Measurements from ENCODE around the gene TUBA1C.
"Not testable (repeated sequence)": the region's sequence is repeated elsewhere in the genome, so short reads cannot be mapped to it uniquely, and the experiment has no call there.

The TUBA1C gene

DNA sequence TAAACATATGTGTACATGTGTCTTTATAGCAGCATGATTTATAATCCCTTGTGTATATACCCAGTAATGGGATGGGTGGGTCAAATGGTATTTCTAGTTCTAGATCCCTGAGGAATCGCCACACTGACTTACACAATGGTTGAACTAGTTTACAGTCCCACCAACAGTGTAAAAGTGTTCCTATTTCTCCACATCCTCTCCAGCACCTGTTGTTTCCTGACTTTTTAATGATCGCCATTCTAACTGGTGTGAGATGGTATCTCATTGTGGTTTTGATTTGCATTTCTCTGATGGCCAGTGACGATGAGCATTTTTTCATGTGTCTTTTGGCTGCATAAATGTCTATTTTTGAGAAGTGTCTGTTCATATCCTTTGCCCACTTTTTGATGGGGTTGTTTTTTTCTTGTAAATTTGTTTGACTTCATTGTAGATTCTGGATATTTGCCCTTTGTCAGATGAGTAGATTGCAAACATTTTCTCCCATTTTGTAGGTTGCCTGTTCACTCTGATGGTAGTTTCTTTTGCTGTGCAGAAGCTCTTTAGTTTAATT is 45.6 kb downstream of the TUBA1C start:
- not testable (repeated sequence) for H3K9ac ChIP-seq (ENCODE audit: low read length); H3K36me3 ChIP-seq (ENCODE audit: control insufficient read depth, insufficient read depth, low read length); H3K4me1 ChIP-seq (ENCODE audit: control insufficient read depth, insufficient read depth, low read length); H3K9me3 ChIP-seq (ENCODE audit: control insufficient read depth, low read length); H3K27me3 ChIP-seq (ENCODE audit: control insufficient read depth, insufficient read depth, low read length); H3K4me3 ChIP-seq (ENCODE audit: low read length)

DNA sequence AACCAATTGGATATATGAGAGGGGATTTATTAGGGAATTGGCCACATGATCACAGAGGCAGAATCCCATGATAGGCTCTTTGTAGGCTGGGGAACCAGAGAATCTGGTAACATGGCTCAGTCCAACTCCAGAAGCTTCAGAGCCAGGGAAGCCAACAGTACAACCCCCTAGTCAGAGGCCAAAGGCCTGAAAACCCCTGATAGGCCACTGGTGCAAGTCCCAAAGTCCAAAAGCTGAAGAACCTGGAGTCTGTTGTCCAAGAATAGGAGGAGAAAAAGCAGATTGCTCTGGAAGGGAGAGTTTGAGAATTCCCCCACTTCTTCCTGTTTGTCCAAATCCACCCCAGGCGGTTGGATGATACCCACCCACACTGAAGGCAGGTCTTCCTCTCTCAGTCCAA is 49.9 kb downstream of the TUBA1C start:
- Histone ChIP-seq H3K9me3 (ENCODE audit: control insufficient read depth, low read length) (no peaks in the 10 kb centered on the region), H3K4me3 (ENCODE audit: low read length) (no peak overlapping the region), H3K36me3 (ENCODE audit: control insufficient read depth, insufficient read depth, low read length) (no peaks in the 10 kb centered on the region), H3K27me3 (ENCODE audit: control insufficient read depth, insufficient read depth, low read length) (no peaks in the 10 kb centered on the region), H3K4me1 (ENCODE audit: control insufficient read depth, insufficient read depth, low read length) (no peaks in the 10 kb centered on the region), H3K9ac (ENCODE audit: low read length) (no peak overlapping the region)

DNA sequence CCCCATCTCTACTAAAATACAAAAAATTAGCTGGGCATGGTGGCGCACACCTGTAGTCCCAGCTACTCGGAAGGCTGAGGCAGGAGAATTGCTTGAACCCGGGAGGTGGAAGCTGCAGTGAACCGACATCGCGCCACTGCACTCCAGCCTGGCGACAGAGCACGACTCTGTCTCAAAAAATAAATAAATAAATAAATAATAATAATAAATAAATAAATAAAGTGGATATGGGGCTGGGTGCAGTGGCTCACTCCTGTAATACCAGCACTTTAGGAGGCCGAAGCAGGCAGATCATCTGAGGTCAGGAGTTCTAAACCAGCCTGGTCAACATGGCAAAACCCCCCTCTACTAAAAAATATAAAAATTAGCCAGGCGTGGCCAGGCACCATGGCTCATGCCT is 52.2 kb downstream of the TUBA1C start:
- H3K4me1 ChIP-seq (ENCODE audit: control insufficient read depth, insufficient read depth, low read length) = not testable (repeated sequence)

DNA sequence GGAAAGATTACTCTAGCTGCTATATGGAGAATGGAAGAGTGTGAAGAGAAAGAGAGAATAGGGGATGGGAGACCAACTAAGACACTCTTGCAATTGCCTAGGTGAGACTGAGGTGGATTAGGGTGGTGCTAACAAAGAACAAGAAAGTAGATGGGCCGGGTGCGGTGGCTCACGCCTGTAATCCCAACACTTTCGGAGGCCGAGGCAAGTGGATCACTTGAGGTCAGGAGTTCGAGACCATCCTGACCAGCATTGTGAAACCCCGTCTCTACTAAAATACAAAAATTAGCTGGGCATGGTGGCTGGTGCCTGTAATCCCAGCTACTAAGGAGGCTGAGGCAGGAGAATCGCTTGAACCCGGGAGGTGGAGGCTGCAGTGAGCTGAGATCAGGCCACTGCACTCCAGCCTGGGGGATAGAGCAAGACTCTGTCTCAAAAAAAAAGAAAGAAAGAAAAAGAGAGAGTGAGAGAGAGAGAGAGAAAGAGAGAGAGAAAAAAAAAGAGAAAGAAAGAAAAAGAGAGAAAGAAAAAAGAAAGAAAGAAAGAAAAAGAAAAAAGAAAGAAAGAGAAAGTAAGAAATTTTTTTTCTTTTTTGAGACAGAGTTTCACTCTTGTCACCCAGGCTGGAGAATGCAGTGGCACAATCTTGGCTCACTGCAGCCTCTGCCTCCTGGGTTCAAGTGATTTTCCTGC is 55.7 kb downstream of the TUBA1C start:
- H3K9ac ChIP-seq (ENCODE audit: low read length); H3K36me3 ChIP-seq (ENCODE audit: control insufficient read depth, insufficient read depth, low read length); H3K9me3 ChIP-seq (ENCODE audit: control insufficient read depth, low read length); H3K27me3 ChIP-seq (ENCODE audit: control insufficient read depth, insufficient read depth, low read length); H3K4me3 ChIP-seq (ENCODE audit: low read length); H3K4me1 ChIP-seq (ENCODE audit: control insufficient read depth, insufficient read depth, low read length): not testable (repeated sequence)

More for the DNA sequence above, 52.2 kb downstream of the TUBA1C start:
- H3K27me3 ChIP-seq (ENCODE audit: control insufficient read depth, insufficient read depth, low read length); H3K9me3 ChIP-seq (ENCODE audit: control insufficient read depth, low read length); H3K4me3 ChIP-seq (ENCODE audit: low read length); H3K36me3 ChIP-seq (ENCODE audit: control insufficient read depth, insufficient read depth, low read length); H3K9ac ChIP-seq (ENCODE audit: low read length): not testable (repeated sequence)

DNA sequence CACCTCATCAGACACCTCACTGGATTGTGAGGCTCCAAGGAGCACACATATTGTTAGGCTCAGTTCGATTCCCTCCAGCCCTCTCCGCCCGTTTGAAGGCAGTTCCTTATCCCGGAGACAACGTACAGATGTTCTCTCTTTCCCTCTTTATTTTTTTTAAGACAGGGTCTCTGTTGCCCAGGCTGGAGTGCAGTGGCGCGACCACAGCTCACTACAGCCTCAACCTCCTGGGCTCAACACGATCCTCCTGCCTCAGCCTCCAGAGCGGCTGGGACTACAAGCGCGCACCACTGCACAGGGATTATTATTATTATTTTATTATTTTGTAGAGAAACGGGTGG is 57.5 kb downstream of the TUBA1C start:
- Histone ChIP-seq H3K4me1 (ENCODE audit: control insufficient read depth, insufficient read depth, low read length) (peaks cover 7% of the 10 kb centered on the region), H3K9ac (ENCODE audit: low read length) (peak overlapping the region; percentile 74), H3K36me3 (ENCODE audit: control insufficient read depth, insufficient read depth, low read length) (no peaks in the 10 kb centered on the region), H3K4me3 (ENCODE audit: low read length) (peak overlapping the region; percentile 37), H3K27me3 (ENCODE audit: control insufficient read depth, insufficient read depth, low read length) (no peaks in the 10 kb centered on the region), H3K9me3 (ENCODE audit: control insufficient read depth, low read length) (no peaks in the 10 kb centered on the region)

DNA sequence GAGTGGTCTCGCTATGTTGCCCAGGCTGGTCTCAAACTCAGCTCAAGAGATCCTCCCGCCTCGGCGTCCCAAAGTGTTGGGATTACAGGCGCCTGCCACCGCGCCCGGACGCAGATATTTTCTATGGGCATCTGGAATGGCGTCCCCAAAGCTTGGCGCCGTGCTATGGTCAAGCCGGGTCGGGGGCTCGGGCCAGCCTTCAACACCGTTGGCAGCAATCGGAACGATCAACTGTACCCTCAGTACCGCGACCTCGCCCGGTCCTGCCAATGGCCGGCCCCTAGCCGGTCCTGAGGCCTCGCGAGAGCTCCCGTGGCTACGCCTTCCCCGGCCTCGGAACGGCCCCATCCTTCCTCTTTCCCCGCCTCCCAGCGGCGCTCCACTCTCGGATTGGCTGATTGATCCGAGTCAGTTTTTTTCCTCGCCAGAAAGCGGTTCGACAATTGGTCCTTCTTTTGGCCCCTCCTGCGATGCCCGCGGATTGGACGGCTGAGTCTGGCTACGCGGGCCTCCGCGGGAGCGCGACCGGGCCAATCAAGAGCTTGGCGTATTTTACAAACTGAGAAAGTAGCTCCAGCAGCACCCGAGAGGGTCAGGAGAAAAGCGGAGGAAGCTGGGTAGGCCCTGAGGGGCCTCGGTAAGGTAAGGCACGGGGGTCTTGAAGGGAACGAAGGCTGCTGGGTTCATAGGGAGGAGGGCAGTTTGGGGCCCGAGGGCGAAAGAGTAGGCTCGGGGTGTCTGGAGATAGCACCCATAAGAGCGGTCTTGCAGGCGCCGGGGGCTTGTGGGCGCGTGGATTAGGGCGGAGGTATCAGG is 58.0 kb downstream of the TUBA1C start, which contains the start of gene TROAP:
Gene TROAP, plus strand, starts transcription at position 548 of the 816 bp plus-strand sequence. CDS start 354 bp downstream, outside the sequence.
- no peaks in the 10 kb centered on the region for H3K9me3 ChIP-seq (ENCODE audit: control insufficient read depth, low read length)
- H3K9ac ChIP-seq (ENCODE audit: low read length) = peak within 1 kb of the TSS; percentile 74
- no peaks in the 10 kb centered on the region for H3K36me3 ChIP-seq (ENCODE audit: control insufficient read depth, insufficient read depth, low read length)
- H3K4me1 ChIP-seq (ENCODE audit: control insufficient read depth, insufficient read depth, low read length) = peaks cover 7% of the 10 kb centered on the region
- no peaks in the 10 kb centered on the region for H3K27me3 ChIP-seq (ENCODE audit: control insufficient read depth, insufficient read depth, low read length)
- H3K4me3 ChIP-seq (ENCODE audit: low read length) = peak within 1 kb of the TSS; percentile 37

DNA sequence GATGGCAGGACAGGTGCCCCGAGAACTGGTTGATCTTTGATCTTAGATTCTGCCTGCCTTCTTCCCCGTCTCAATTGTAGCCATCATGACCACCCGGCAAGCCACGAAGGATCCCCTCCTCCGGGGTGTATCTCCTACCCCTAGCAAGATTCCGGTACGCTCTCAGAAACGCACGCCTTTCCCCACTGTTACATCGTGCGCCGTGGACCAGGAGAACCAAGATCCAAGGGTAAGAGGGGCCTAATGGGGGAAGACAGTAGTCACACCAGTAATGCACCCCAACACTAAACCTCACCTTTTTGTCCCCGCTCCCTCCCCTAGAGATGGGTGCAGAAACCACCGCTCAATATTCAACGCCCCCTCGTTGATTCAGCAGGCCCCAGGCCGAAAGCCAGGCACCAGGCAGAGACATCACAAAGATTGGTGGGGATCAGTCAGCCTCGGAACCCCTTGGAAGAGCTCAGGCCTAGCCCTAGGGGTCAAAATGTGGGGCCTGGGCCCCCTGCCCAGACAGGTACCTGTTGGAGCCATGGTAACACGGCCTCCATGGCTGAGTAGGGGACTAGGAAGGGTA is 58.7 kb downstream of the TUBA1C start:
- no peaks in the 10 kb centered on the region for H3K9me3 ChIP-seq (ENCODE audit: control insufficient read depth, low read length)
- peak overlapping the region; percentile 34 for H3K4me3 ChIP-seq (ENCODE audit: low read length)
- H3K36me3 ChIP-seq (ENCODE audit: control insufficient read depth, insufficient read depth, low read length) = no peaks in the 10 kb centered on the region
- H3K9ac ChIP-seq (ENCODE audit: low read length) = peak overlapping the region; percentile 67
- no peaks in the 10 kb centered on the region for H3K27me3 ChIP-seq (ENCODE audit: control insufficient read depth, insufficient read depth, low read length)
- peaks cover 7% of the 10 kb centered on the region for H3K4me1 ChIP-seq (ENCODE audit: control insufficient read depth, insufficient read depth, low read length)

Data from mucosa of stomach (tissue), 1 donor.